Stomach smooth muscle (tissue), 2 donors: ENCODE measurements around the gene COL28A1.
"Not testable (repeated sequence)": the region's sequence is repeated elsewhere in the genome, so short reads cannot be mapped to it uniquely, and the experiment has no call there.

Source experiments
- H3K27ac ChIP-seq: one replicate; pipeline ENCODE4 v1.7.0; 2013; ENCODE audit warnings: mild to moderate bottlenecking, low read length, inconsistent platforms
- H3K27me3 ChIP-seq, 2 donors: one replicate each; pipeline ENCODE4 v1.7.0; 2013; ENCODE audit warnings: low read length in 2 of 2; ENCODE audit not compliant: insufficient read depth in 2 of 2, control insufficient read depth in 1 of 2
- H3K36me3 ChIP-seq, 2 donors: one replicate each; pipeline ENCODE4 v1.7.0; 2013; ENCODE audit warnings: low read length in 2 of 2; ENCODE audit not compliant: control insufficient read depth in 2 of 2, insufficient read depth in 2 of 2
- H3K4me1 ChIP-seq: one replicate; pipeline ENCODE4 v1.7.0; 2013; ENCODE audit warnings: low read length; ENCODE audit not compliant: control insufficient read depth, insufficient read depth
- H3K4me3 ChIP-seq, 2 donors: one replicate each; pipeline ENCODE4 v1.7.0; 2013; ENCODE audit warnings: low read length in 2 of 2
- H3K9ac ChIP-seq, 2 donors: one replicate each; pipeline ENCODE4 v1.7.0; 2013; ENCODE audit warnings: low read length in 2 of 2, mild to moderate bottlenecking in 1 of 2
- H3K9me3 ChIP-seq, 2 donors: one replicate each; pipeline ENCODE4 v1.7.0; 2013; ENCODE audit warnings: low read length in 2 of 2; ENCODE audit not compliant: control insufficient read depth in 2 of 2
- donor health status: healthy.
- donor health status: Pancreatic carcinoma.

Gene COL28A1

GRCh38 chr7:7476381-7476780 is 59.3 kb downstream of the COL28A1 start:
- Histone ChIP-seq H3K9me3 (no peaks in the 10 kb centered on the region), H3K27me3 (no peaks in the 10 kb centered on the region), H3K27ac (no peak overlapping the region), H3K9ac (no peak overlapping the region), H3K4me1 (no peaks in the 10 kb centered on the region), H3K36me3 (no peaks in the 10 kb centered on the region), H3K4me3 (no peak overlapping the region)

DNA sequence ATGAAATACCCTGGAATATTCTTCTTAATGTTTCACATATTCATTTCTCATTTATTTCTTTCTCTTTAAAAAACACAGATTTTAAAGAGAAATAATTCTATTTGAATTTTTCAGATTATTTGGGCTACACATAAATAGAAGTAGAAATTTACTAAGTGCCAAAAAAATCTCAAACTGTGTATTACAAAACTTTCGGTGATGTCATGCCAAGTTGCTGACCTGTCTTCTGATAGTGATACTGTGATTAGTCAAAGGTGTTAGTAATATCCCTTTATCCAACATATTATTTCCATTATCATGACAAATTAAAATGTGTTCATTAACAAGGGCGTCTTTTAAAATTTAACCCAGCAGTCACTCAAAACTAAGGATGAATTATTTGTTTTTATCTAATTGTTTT is 60.1 kb downstream of the COL28A1 start:
- no peaks in the 10 kb centered on the region for H3K27me3 ChIP-seq
- no peaks in the 10 kb centered on the region for H3K4me1 ChIP-seq
- no peak overlapping the region for H3K4me3 ChIP-seq
- no peak overlapping the region for H3K27ac ChIP-seq
- H3K9ac ChIP-seq = no peak overlapping the region
- H3K9me3 ChIP-seq = no peaks in the 10 kb centered on the region
- no peaks in the 10 kb centered on the region for H3K36me3 ChIP-seq

- no peak overlapping the region for H3K4me3 ChIP-seq
- no peak overlapping the region for H3K27ac ChIP-seq
- no peak overlapping the region for H3K9ac ChIP-seq
- no peaks in the 10 kb centered on the region for H3K4me1 ChIP-seq
- H3K27me3 ChIP-seq = no peaks in the 10 kb centered on the region
- no peaks in the 10 kb centered on the region for H3K36me3 ChIP-seq
- no peaks in the 10 kb centered on the region for H3K9me3 ChIP-seq
These were observed 61.2 kb downstream of the COL28A1 start for GRCh38 chr7:7474436-7474835.

- H3K9me3 ChIP-seq, H3K27ac ChIP-seq, H3K27me3 ChIP-seq, H3K4me3 ChIP-seq, H3K36me3 ChIP-seq, H3K4me1 ChIP-seq, H3K9ac ChIP-seq: not testable (repeated sequence)
These were observed 70.5 kb downstream of the COL28A1 start for GRCh38 chr7:7464991-7465765.

- Histone ChIP-seq H3K27ac (no peak overlapping the region), H3K27me3 (no peaks in the 10 kb centered on the region), H3K9ac (no peak overlapping the region), H3K9me3 (no peaks in the 10 kb centered on the region), H3K4me3 (no peak overlapping the region), H3K36me3 (no peaks in the 10 kb centered on the region), H3K4me1 (no peaks in the 10 kb centered on the region)
These were observed 81.7 kb downstream of the COL28A1 start for GRCh38 chr7:7454000-7454399.

- no peak overlapping the region for H3K9ac ChIP-seq
- peaks cover 0 to 3% of the 10 kb centered on the region in 2 donors for H3K9me3 ChIP-seq
- H3K4me3 ChIP-seq = no peak overlapping the region
- no peaks in the 10 kb centered on the region for H3K27me3 ChIP-seq
- no peaks in the 10 kb centered on the region for H3K4me1 ChIP-seq
- no peaks in the 10 kb centered on the region for H3K36me3 ChIP-seq
- no peak overlapping the region for H3K27ac ChIP-seq
These were observed 83.0 kb downstream of the COL28A1 start for GRCh38 chr7:7452652-7453051.

DNA sequence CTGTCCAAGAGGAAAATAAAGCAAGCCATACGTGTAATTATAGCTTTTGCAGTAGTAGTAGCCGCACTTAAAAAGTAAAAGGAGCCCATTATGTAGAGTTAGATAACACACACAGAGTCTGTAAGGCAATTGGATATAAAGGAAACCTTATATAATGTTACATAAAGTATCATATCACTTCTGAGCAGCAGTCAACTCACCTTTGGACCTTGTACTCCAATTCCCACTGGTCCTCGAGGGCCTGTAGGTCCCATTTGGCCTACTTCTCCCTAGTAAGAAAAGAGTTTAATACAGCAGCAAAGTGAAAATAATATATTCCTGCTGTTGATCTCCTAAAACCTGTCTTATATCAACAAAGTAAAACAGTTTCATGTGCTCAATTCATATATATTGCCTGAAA is 83.6 kb downstream of the COL28A1 start:
- Histone ChIP-seq H3K9ac (no peak overlapping the region), H3K36me3 (no peaks in the 10 kb centered on the region), H3K4me1 (no peaks in the 10 kb centered on the region), H3K27ac (no peak overlapping the region), H3K27me3 (no peaks in the 10 kb centered on the region), H3K4me3 (no peak overlapping the region), H3K9me3 (peaks cover 0 to 3% of the 10 kb centered on the region in 2 donors)

- Histone ChIP-seq H3K4me3 (no peak overlapping the region), H3K27me3 (no peaks in the 10 kb centered on the region), H3K4me1 (no peaks in the 10 kb centered on the region), H3K9me3 (peaks cover 3% of the 10 kb centered on the region in 2 donors), H3K36me3 (no peaks in the 10 kb centered on the region), H3K27ac (no peak overlapping the region), H3K9ac (no peak overlapping the region)
These were observed 86.6 kb downstream of the COL28A1 start for GRCh38 chr7:7449055-7449454.

DNA sequence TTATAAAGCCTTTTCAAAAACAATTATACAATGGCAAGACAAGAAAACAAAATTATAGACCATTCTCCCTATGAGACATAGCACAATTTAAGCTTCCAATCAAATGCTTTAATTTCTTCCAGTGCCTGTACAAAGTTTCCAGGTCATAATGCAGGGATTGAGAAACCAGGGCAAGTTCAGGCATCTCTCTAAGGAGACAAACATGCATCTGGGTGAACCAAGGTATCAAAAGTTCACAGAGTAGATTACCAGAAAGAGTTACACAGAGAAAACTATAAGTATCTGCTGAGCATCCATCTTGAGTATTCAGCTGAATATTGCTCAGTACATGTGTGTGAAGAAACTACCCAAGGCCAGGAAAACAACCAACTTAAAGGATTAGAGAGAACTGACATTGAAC is 89.1 kb downstream of the COL28A1 start:
- H3K9ac ChIP-seq = no peak overlapping the region
- no peaks in the 10 kb centered on the region for H3K4me1 ChIP-seq
- H3K4me3 ChIP-seq = no peak overlapping the region
- H3K36me3 ChIP-seq = no peaks in the 10 kb centered on the region
- H3K27me3 ChIP-seq = no peaks in the 10 kb centered on the region
- H3K27ac ChIP-seq = no peak overlapping the region
- H3K9me3 ChIP-seq = peaks cover 3% of the 10 kb centered on the region in 2 donors

DNA sequence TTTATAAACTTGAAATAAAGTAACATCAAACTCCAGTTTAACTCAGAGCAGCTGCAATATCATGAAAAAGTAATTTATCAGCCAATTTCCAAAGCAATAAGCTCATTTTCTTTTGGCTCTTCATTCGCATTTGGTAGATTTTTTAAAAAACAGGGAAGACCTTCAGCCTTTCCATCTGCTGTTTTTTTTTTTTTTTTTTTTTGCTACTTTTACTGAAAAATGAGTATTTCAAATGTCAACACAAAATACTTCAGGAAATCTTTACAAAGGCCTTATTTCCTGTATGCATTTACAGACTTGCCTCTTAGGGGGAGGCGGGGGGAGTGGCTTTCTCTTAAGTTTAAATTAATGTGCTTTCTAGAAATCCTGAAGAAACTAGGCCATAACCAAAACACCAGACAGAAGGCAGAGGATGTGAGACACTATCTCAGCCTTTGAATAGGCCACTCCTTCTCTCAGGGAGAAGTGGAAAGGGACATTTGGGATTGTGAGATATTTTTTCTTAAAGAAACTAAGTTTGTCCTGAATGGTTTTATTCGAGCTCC is 91.8 kb downstream of the COL28A1 start:
- H3K9me3 ChIP-seq = peaks cover 3% of the 10 kb centered on the region in 2 donors
- H3K36me3 ChIP-seq = no peaks in the 10 kb centered on the region
- no peaks in the 10 kb centered on the region for H3K27me3 ChIP-seq
- no peak overlapping the region for H3K27ac ChIP-seq
- no peak overlapping the region for H3K4me3 ChIP-seq
- H3K9ac ChIP-seq = no peak overlapping the region
- H3K4me1 ChIP-seq = no peaks in the 10 kb centered on the region

DNA sequence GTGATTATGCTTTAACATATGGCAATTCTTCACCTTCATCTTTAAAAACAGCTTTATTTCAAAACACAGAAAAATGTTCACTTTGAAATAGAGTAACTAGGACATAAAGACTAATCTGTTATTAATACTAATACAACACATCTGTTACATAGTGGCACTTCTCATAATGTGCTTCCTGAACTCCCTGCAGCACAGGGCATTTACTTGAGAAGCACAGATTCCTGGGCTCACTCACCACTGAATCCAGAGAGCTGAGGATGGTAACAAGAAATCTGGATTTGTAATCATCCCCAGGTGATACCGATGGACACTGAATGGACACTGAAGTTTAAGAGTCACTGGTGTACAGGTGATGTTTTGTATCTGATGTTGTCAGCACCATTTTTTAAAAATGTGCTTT is 96.1 kb downstream of the COL28A1 start:
- Histone ChIP-seq H3K36me3 (no peaks in the 10 kb centered on the region), H3K4me3 (no peak overlapping the region), H3K4me1 (no peaks in the 10 kb centered on the region), H3K9ac (no peak overlapping the region), H3K27me3 (no peaks in the 10 kb centered on the region), H3K9me3 (no peaks in the 10 kb centered on the region), H3K27ac (no peak overlapping the region)
